A549 treated with CORT108297 at 1 μM for 4 hours (cell line): Measurements from ENCODE around the gene SAP30. TPM values are rescaled to one million over a fixed set of nuclear protein-coding genes. Genes with fewer than 3 reads are reported as not detected.

Source experiments
- total RNA-seq: library from RNA; stranded (reverse); fragments of 200-300 nt; extraction: Qiagen RNA extraction; gene quantifications from 5 replicates; pipeline ENCODE4 v1.2.3, GENCODE V29; 2022

Gene SAP30, protein sequence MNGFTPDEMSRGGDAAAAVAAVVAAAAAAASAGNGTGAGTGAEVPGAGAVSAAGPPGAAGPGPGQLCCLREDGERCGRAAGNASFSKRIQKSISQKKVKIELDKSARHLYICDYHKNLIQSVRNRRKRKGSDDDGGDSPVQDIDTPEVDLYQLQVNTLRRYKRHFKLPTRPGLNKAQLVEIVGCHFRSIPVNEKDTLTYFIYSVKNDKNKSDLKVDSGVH
- total RNA-seq = 19.9 to 22.9 TPM (median 21.3 TPM) in 5 replicates

DNA sequence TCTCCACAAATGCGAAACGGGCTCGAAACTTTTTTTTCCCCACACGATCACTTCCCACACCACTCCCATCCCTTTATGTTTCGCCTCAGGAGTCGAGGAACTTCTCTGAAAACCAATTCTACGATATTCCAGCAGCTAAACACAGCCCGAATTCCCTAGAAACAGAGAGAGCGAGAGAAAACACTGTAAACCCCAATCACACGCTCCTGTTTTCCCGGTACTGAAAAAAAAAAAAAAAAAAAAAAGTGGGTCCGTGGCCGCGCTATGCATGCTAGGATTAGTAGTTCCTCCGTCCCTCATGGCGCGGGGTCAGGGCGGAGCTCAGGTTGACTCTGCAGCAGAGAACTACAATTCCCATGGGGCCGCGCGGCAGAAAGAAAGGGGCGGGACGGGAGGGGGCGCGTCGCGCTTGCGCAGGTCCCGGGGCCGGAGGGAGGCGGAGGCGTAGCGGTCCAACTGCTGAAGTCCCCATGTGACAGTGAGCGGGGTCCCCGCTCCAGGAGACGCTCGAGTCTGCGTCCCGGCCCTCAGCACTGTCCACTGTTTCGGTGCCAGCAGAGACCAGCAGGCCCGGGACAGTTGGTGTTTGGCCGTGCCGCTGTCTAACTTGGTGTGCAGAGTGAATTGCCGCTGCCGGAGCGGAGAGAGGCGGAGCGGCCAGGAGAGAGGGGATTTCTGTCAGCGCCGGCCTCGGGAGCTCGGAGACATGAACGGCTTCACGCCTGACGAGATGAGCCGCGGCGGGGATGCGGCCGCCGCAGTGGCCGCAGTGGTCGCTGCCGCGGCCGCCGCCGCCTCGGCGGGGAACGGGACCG is at the start of gene SAP30:
TSS of gene SAP30 (plus strand) at position 478 of the 815 bp plus-strand sequence. CDS start at position 707, 229 bp downstream.

DNA sequence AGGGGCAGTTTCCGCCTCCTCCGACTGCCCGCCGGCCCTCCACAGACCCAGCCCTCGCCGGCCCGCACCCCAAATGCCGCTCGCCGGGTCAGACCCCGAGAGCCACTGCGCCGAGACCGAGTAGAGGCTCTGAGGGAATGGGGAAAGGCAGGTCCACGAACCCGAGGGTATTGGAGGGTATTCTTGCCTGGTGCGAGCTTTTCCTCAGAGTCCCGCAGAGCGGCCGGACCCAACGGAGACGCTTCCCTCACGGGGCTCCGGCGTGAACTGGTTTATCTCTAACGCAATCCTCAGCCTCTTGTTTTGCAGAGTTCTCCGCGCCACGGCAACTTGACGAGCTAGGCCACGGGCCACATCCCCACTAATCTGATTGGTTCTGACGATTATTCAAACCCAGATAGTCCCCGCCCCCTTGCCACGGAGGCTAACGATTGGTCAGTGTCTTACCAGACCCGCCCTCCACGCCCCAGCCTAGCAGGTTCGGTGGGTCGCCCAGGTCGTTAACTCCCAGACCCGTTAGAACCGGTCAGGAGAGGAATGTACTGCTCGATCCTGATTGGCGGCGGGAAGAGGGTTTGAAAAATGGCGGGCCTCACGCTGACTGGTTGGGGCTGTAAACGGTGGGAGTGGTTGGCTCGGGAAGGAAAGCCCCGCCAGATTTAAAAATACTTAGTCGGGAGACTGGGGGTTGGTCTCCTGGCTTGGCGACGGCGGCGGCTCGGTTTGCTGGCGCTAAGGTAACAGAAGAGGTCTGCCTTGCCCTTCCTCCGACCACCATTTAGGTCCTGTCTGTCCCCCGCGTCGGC is 36.5 kb upstream of the SAP30 start, which contains the start of gene HMGB2:
TSS of gene HMGB2 (minus strand) at position 274 of the 806 bp plus-strand sequence. CDS start 709 bp downstream, outside the sequence.

DNA sequence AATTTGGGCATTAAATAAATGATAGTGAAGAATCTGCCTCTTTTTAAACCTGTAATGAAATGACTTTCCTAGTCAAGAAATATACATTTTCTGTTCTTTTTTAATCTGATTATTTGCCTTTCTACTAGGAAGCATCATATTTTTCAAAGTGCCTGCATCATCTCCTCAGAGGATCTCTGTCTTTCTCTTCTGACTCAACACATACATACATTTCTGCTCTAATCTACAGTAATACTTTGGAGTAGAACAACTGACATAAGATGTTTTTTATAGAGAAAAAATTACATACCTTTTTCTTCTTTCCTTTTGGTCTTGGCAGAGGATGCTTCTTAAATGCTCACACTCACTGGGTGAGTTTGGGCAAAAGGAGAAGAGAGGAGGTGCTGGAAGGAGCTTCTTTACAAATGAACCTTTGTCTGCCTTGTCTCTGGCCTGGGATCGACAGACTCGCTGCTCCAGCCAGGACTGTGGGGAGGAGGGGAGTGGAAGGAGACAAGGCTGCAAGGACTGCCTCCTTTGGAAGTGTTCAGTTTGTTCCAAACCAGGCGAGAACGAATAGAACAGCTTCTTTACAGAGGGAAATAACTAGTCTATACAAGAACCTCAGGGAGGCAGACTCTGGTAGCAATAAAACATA is 28.1 kb downstream of the SAP30 start, which contains the start of gene SCRG1:
TSS of gene SCRG1 (minus strand) at position 338 of the 637 bp plus-strand sequence. CDS start 7,702 bp downstream, outside the sequence.

Other genes starting within 250 kb of the SAP30 start
- gene GALNT7, start 202.1 kb upstream of the SAP30 start, total RNA-seq = 21.6 to 31.1 TPM (median 26.7 TPM) in 5 replicates
- gene HMGB2, start 36.6 kb upstream of the SAP30 start, total RNA-seq = 99.8 to 141 TPM (median 136 TPM) in 5 replicates
- not detected in 5 replicates for gene SCRG1, start 28.2 kb downstream of the SAP30 start, total RNA-seq
- gene HAND2, start 159.3 kb downstream of the SAP30 start, total RNA-seq = 0.22 to 0.81 TPM (median 0.49 TPM) in 5 replicates